H1 (cell line): ENCODE measurements around the gene GAB2. TPM values are rescaled to one million over a fixed set of nuclear protein-coding genes. Genes with fewer than 3 reads are reported as not detected.

ENCODE experiments used
- KDM4A ChIP-seq: IDR thresholded peaks from one replicate; pipeline ENCODE4 v1.7.1; 2012; ENCODE audit warnings: low read depth, mild to moderate bottlenecking, moderate library complexity, low read length, inconsistent platforms; ENCODE audit not compliant: severe bottlenecking
- SIRT6 ChIP-seq: IDR thresholded peaks from one replicate; pipeline ENCODE4 v1.7.1; 2012; ENCODE audit warnings: low read length, inconsistent platforms
- SRF ChIP-seq: IDR thresholded peaks from 2 replicates; pipeline ENCODE4 v1.6.1; 2011; ENCODE audit warnings: mild to moderate bottlenecking, low read depth, low read length, moderate library complexity
- polyA plus RNA-seq, 7 experiments: library from polyadenylated mRNA; depleted of rRNA in 3 of 7; stranded (reverse) in 5 of 7; unstranded in 2 of 7; fragments of >200 nt in 5 of 7; fragments of 200-250 nt in 2 of 7; gene quantifications; 1 replicate in 5 of 7; 2 replicates in 1 of 7; 4 replicates in 1 of 7; pipeline versions ENCODE4 v1.2.1 to v1.2.3, GENCODE V29; 2011 to 2013; ENCODE audit warnings: missing spikeins in 2 of 7, mixed read lengths in 2 of 7
- total RNA-seq: library from RNA; stranded (reverse); fragmentation: NEBNext Ultra II Directional; extraction: Animal tissue kit (Norgen Biotek cat#: 25700); gene quantifications from 2 replicates; pipeline ENCODE4 v1.2.1, GENCODE V29; 2021
- TF ChIP-seq, protein P1 (sequence below): IDR thresholded peaks from 2 replicates; pipeline ENCODE4 v1.6.1; 2012; ENCODE audit warnings: inconsistent platforms

The GAB2 gene
- total and polyA plus RNA-seq, 2 of the 8 experiments (the other 6 are each of a cell fraction or from before 2014, with no cell fraction given): 6.3 to 14.0 TPM

DNA sequence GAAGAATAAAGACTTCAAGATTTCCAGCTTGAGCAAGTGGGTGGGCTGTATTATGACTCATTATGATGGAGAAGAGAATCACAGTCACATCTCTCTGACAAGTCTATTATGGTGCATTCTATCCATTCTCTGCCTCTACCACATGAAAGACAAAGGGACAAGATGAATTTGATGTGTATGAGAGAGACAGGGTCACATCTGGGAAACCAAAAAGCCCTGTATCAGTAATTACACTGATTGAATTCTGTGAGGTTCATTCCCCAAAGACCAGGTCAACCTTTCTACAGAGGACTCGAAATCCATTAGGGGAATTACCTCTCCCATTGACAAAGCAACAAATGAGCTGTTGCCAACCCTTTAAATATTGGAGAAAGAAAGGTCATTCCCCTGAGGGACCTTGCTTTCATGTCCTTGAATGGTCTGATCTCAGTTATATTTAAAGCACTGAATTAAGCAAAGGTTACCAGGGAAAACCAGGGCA lies 119.3 kb downstream of the GAB2 start (continued):
- TF ChIP-seq KDM4A (no peak), SRF (no peak), SIRT6 (no peak)
- TF ChIP-seq, protein P1, sequence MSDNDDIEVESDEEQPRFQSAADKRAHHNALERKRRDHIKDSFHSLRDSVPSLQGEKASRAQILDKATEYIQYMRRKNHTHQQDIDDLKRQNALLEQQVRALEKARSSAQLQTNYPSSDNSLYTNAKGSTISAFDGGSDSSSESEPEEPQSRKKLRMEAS: no peak
